Ovary (tissue), 3 donors: ENCODE measurements around the gene EPOP.

Experiments
- POLR2A ChIP-seq: fragments of 450-650 bp; IDR thresholded peaks from one replicate; pipeline ENCODE4 v1.6.1; 2017; ENCODE audit warnings: antibody characterized with exemption, mild to moderate bottlenecking, moderate library complexity
- TF ChIP-seq, protein P1 (sequence below), 3 donors: fragments of 450-650 bp in 2 of 3; fragments of 200-600 bp in 1 of 3; IDR thresholded peaks; one replicate each; pipeline versions ENCODE4 v1.5.1 to v1.8.0; 2016 to 2022; ENCODE audit warnings: antibody characterized with exemption in 3 of 3, mild to moderate bottlenecking in 1 of 3
- donor health status: DM: no; HTN: no; CAD: no.

DNA sequence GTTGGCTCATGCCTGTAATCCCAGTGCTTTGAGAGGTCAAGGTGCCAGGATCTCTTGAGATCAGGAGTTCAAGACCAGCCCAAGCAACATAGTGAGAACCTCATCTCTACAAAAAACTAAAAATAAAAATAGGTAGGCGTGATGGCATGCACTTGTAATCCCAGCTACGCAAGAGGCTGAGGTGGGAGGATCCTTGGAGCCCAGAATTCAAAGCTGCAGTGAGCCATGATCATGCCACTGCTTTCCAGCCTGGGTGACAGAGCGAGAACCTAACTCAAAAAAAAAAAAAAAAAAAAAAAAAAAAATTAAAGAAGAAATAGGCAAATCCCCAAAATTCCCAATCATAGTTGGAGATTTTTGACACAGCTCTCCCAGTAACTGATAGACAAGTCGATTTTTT lies 36.8 kb downstream of the EPOP start:
- TF ChIP-seq, protein P1, sequence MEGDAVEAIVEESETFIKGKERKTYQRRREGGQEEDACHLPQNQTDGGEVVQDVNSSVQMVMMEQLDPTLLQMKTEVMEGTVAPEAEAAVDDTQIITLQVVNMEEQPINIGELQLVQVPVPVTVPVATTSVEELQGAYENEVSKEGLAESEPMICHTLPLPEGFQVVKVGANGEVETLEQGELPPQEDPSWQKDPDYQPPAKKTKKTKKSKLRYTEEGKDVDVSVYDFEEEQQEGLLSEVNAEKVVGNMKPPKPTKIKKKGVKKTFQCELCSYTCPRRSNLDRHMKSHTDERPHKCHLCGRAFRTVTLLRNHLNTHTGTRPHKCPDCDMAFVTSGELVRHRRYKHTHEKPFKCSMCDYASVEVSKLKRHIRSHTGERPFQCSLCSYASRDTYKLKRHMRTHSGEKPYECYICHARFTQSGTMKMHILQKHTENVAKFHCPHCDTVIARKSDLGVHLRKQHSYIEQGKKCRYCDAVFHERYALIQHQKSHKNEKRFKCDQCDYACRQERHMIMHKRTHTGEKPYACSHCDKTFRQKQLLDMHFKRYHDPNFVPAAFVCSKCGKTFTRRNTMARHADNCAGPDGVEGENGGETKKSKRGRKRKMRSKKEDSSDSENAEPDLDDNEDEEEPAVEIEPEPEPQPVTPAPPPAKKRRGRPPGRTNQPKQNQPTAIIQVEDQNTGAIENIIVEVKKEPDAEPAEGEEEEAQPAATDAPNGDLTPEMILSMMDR (IDR thresholded peaks at IDR 0.05), result no peak
- no peak for TF ChIP-seq POLR2A
